GM12864 (cell line): ENCODE results near the gene DHPS.

Experiments used
- DNase-seq: peaks from one replicate; pipeline ENCODE4 v3.0.0-alpha.2; 2011; ENCODE audit warnings: low read depth
- H3K4me3 ChIP-seq: 2 replicates; pipeline ENCODE4 v1.5.1; 2011; ENCODE audit warnings: mild to moderate bottlenecking, low read depth, low read length, control low read depth
- CTCF ChIP-seq: IDR thresholded peaks from 2 replicates; pipeline ENCODE4 v1.5.1; 2011; ENCODE audit warnings: low read depth, mild to moderate bottlenecking, moderate library complexity, low read length, control low read depth, inconsistent platforms; ENCODE audit errors: missing control alignments

The DHPS gene

GRCh38 chr19:12670159-12670928 is 11.3 kb downstream of the DHPS start:
- TF ChIP-seq CTCF: no peak
- peak overlapping the region; percentile 79 for H3K4me3 ChIP-seq
- no peak for DNase-seq

- peak; percentile 67 for DNase-seq
- no peak for TF ChIP-seq CTCF
- peak overlapping the region; percentile 79 for H3K4me3 ChIP-seq
Measured at GRCh38 chr19:12669270-12670158, 12.2 kb downstream of the DHPS start.

GRCh38 chr19:12668932-12669269 is 12.8 kb downstream of the DHPS start:
- TF ChIP-seq CTCF: no peak
- peak overlapping the region; percentile 79 for H3K4me3 ChIP-seq
- DNase-seq: no peak

- H3K4me3 ChIP-seq: peak overlapping the region; percentile 79
- TF ChIP-seq CTCF: no peak
- no peak for DNase-seq
Measured at GRCh38 chr19:12668346-12668745, 13.3 kb downstream of the DHPS start.

GRCh38 chr19:12667731-12668302 is 13.9 kb downstream of the DHPS start:
- no peak for DNase-seq
- H3K4me3 ChIP-seq: no peak overlapping the region
- TF ChIP-seq CTCF: no peak

GRCh38 chr19:12666265-12667048 is 15.2 kb downstream of the DHPS start, which contains the start of the genes MAN2B1 and WDR83:
Gene MAN2B1 (minus strand): TSS chr19:12666742. CDS start chr19:12666701, 41 bp downstream.
Gene WDR83 (plus strand): TSS chr19:12666807. CDS start chr19:12669791, 2,984 bp downstream.
- no peak for TF ChIP-seq CTCF
- DNase-seq: no peak
- peak within 1 kb of the TSS; percentile 95 for H3K4me3 ChIP-seq
